H9 (cell line): ENCODE results near the gene TSPAN9. TPM values are rescaled to one million over a fixed set of nuclear protein-coding genes. Genes with fewer than 3 reads are reported as not detected.
A peak's percentile ranks its signal among the peaks of the same experiment; 100 is the strongest.

Experiments used
- DNase-seq: peaks from one replicate; pipeline ENCODE4 v3.0.0-alpha.2; 2017
- H2AFZ ChIP-seq: one replicate; pipeline ENCODE4 v1.6.1; 2013; ENCODE audit warnings: mild to moderate bottlenecking, low read length, control low read depth, moderate library complexity
- H2AK5ac ChIP-seq: 2 replicates; pipeline ENCODE4 v1.6.1; 2013; ENCODE audit warnings: low read length, control low read depth, mixed read lengths; ENCODE audit not compliant: insufficient read length
- H2BK120ac ChIP-seq: one replicate; pipeline ENCODE4 v1.6.1; 2013; ENCODE audit warnings: low read depth, mild to moderate bottlenecking, low read length, control low read depth, inconsistent platforms; ENCODE audit not compliant: poor library complexity, severe bottlenecking
- H2BK12ac ChIP-seq: 2 replicates; pipeline ENCODE4 v1.6.1; 2013; ENCODE audit warnings: low read length, control low read depth, mixed read lengths, low read depth; ENCODE audit not compliant: insufficient read length
- H2BK15ac ChIP-seq: 2 replicates; pipeline ENCODE4 v1.6.1; 2013; ENCODE audit warnings: low read depth, low read length, control low read depth
- H2BK20ac ChIP-seq: one replicate; pipeline ENCODE4 v1.6.1; 2013; ENCODE audit warnings: low read depth, mild to moderate bottlenecking, low read length, control low read depth, inconsistent platforms; ENCODE audit not compliant: poor library complexity, severe bottlenecking
- H2BK5ac ChIP-seq: 2 replicates; pipeline ENCODE4 v1.6.1; 2013; ENCODE audit warnings: low read length, control low read depth, mixed read lengths; ENCODE audit not compliant: insufficient read length
- H3K14ac ChIP-seq: 2 replicates; pipeline ENCODE4 v1.6.1; 2013; ENCODE audit warnings: low read length, control low read depth; ENCODE audit not compliant: insufficient read depth
- H3K18ac ChIP-seq: 2 replicates; pipeline ENCODE4 v1.6.1; 2013; ENCODE audit warnings: low read depth, mild to moderate bottlenecking, mixed read lengths, low read length, control low read depth; ENCODE audit not compliant: insufficient read length
- H3K23ac ChIP-seq: 2 replicates; pipeline ENCODE4 v1.6.1; 2013; ENCODE audit warnings: low read length, control low read depth, mixed read lengths, low read depth; ENCODE audit not compliant: insufficient read length
- H3K23me2 ChIP-seq: 2 replicates; pipeline ENCODE4 v1.6.1; 2013; ENCODE audit warnings: low read depth, mild to moderate bottlenecking, mixed read lengths, low read length, control low read depth; ENCODE audit not compliant: insufficient read length, poor library complexity, severe bottlenecking
- H3K27ac ChIP-seq: 2 replicates; pipeline ENCODE4 v1.5.1; 2013; ENCODE audit warnings: low read length, control low read depth, mixed read lengths, low read depth; ENCODE audit not compliant: insufficient read length
- H3K27me3 ChIP-seq: 2 replicates; pipeline ENCODE4 v1.6.1; 2013; ENCODE audit warnings: low read length, control low read depth, inconsistent platforms; ENCODE audit not compliant: insufficient read depth
- H3K4ac ChIP-seq: 2 replicates; pipeline ENCODE4 v1.6.1; 2013; ENCODE audit warnings: low read depth, mild to moderate bottlenecking, control low read depth, inconsistent platforms, low read length, moderate library complexity
- H3K4me1 ChIP-seq: 2 replicates; pipeline ENCODE4 v1.6.1; 2013; ENCODE audit warnings: low read length, control low read depth, inconsistent platforms; ENCODE audit not compliant: insufficient read depth
- H3K4me2 ChIP-seq: 2 replicates; pipeline ENCODE4 v1.6.1; 2013; ENCODE audit warnings: low read length, control low read depth, mixed read lengths; ENCODE audit not compliant: insufficient read length, insufficient read depth
- H3K56ac ChIP-seq: 2 replicates; pipeline ENCODE4 v1.6.1; 2013; ENCODE audit warnings: low read depth, mild to moderate bottlenecking, mixed read lengths, low read length, control low read depth; ENCODE audit not compliant: insufficient read length
- H3K79me1 ChIP-seq: 2 replicates; pipeline ENCODE4 v1.6.1; 2013; ENCODE audit warnings: low read depth, mild to moderate bottlenecking, moderate library complexity, low read length, control low read depth, inconsistent platforms; ENCODE audit not compliant: insufficient read depth, poor library complexity, severe bottlenecking
- H3K79me2 ChIP-seq: 2 replicates; pipeline ENCODE4 v1.6.1; 2013; ENCODE audit warnings: low read length, control low read depth, inconsistent platforms; ENCODE audit not compliant: insufficient read depth
- H3K9ac ChIP-seq: 2 replicates; pipeline ENCODE4 v1.6.1; 2013; ENCODE audit warnings: low read length, control low read depth, mixed read lengths; ENCODE audit not compliant: insufficient read length; ENCODE audit errors: extremely low read depth
- H3K9me3 ChIP-seq: one replicate; pipeline ENCODE4 v1.6.1; 2013; ENCODE audit warnings: low read depth, low read length, inconsistent platforms; ENCODE audit not compliant: control insufficient read depth
- H3T11ph ChIP-seq: one replicate; pipeline ENCODE4 v1.6.1; 2013; ENCODE audit warnings: mild to moderate bottlenecking, low read length, control low read depth, inconsistent platforms
- H4K20me1 ChIP-seq: one replicate; pipeline ENCODE4 v1.6.1; 2013; ENCODE audit not compliant: control insufficient read depth, insufficient read length, insufficient read depth
- H4K5ac ChIP-seq: 2 replicates; pipeline ENCODE4 v1.6.1; 2013; ENCODE audit warnings: low read depth, mild to moderate bottlenecking, mixed read lengths, low read length, control low read depth; ENCODE audit not compliant: insufficient read length
- H4K8ac ChIP-seq: replicated peaks from 2 replicates; pipeline ENCODE4 v1.6.1; 2013; ENCODE audit warnings: low read length, control low read depth, mixed read lengths, low read depth; ENCODE audit not compliant: insufficient read length
- H4K91ac ChIP-seq: 2 replicates; pipeline ENCODE4 v1.6.1; 2013; ENCODE audit warnings: low read depth, mild to moderate bottlenecking, moderate library complexity, mixed read lengths, low read length, control low read depth; ENCODE audit not compliant: insufficient read length
- H3K27ac Mint-ChIP-seq, 3 experiments: 2 replicates in 2 of 3; 3 replicates in 1 of 3; pipeline ENCODE4 v1.8.0; 2020 to 2021; ENCODE audit warnings: mixed read lengths in 3 of 3, mild to moderate bottlenecking in 1 of 3, moderate library complexity in 1 of 3
- H3K27me3 Mint-ChIP-seq: 2 replicates; pipeline ENCODE4 v1.8.0; 2021; ENCODE audit warnings: low read depth, mild to moderate bottlenecking, moderate library complexity, mixed read lengths
- H3K36me3 Mint-ChIP-seq, 3 experiments: 2 replicates in 2 of 3; 3 replicates in 1 of 3; pipeline ENCODE4 v1.8.0; 2020 to 2021; ENCODE audit warnings: low read depth in 3 of 3, mixed read lengths in 3 of 3; ENCODE audit not compliant: insufficient read depth in 1 of 3
- H3K4me1 Mint-ChIP-seq, 2 experiments: 2 replicates each; pipeline ENCODE4 v1.8.0; 2020; ENCODE audit warnings: mixed read lengths in 2 of 2
- H3K4me3 Mint-ChIP-seq, 2 experiments: 2 replicates in 1 of 2; 3 replicates in 1 of 2; pipeline ENCODE4 v1.8.0; 2020 to 2021; ENCODE audit warnings: mild to moderate bottlenecking in 2 of 2, mixed read lengths in 2 of 2, moderate library complexity in 1 of 2
- H3K9me3 Mint-ChIP-seq, 2 experiments: 2 replicates in 1 of 2; 3 replicates in 1 of 2; pipeline ENCODE4 v1.8.0; 2020; ENCODE audit warnings: mild to moderate bottlenecking in 2 of 2, mixed read lengths in 2 of 2, moderate library complexity in 1 of 2
- CTCF ChIP-seq: fragments of 200-600 bp; sonication (generic); conservative IDR thresholded peaks from 3 replicates; pipeline ENCODE4 v1.8.0; 2021; ENCODE audit warnings: antibody characterized with exemption, mild to moderate bottlenecking
- WGBS: extraction: QIAGEN DNeasy Blood & Tissue Kit; methylation state at CpG from one replicate; pipeline ENCODE4 v1.1.7; 2013; ENCODE audit warnings: missing lambda C conversion rate, low lambda C conversion rate, mixed read lengths; ENCODE audit not compliant: insufficient read length; ENCODE audit errors: extremely low coverage; 5-methylcytosine and 5-hydroxymethylcytosine counted together
- total RNA-seq: library from RNA; stranded (reverse); gene quantifications from 2 replicates; pipeline ENCODE4 v1.2.1, GENCODE V29; 2021

TSPAN9 gene
- total RNA-seq, 1 experiment from 2014 or later: 19.0 TPM

GRCh38 chr12:3175238-3175637 is 98.1 kb downstream of the TSPAN9 start:
- no peak overlapping the region for H4K91ac ChIP-seq
- no peak overlapping the region for H3K56ac ChIP-seq
- H3K9ac ChIP-seq: no peak overlapping the region
- no peak overlapping the region for H3K4ac ChIP-seq
- H3K4me1 ChIP-seq: peaks cover 9% of the 10 kb centered on the region; the same call in 1 of the 2 replicates
- no peak overlapping the region for H2BK20ac ChIP-seq
- H3K4me1 Mint-ChIP-seq: peaks cover 40 to 54% of the 10 kb centered on the region in 2 experiments
- peak overlapping the region; percentile 70; the same call in 1 of the 2 replicates for H3K14ac ChIP-seq
- no peak overlapping the region for H4K8ac ChIP-seq
- H2BK15ac ChIP-seq: no peak overlapping the region
- H2BK5ac ChIP-seq: no peak overlapping the region
- no peak for TF ChIP-seq CTCF
- no peaks in the 10 kb centered on the region for H3K79me2 ChIP-seq
- no peak overlapping the region for H3K4me3 Mint-ChIP-seq
- H3K9me3 ChIP-seq: no peaks in the 10 kb centered on the region
- no peak overlapping the region for H3K27ac ChIP-seq
- peak overlapping the region in 2 of 3 experiments; percentile 32 to 82; a peak in 2 of 7 replicates for H3K27ac Mint-ChIP-seq
- H2BK12ac ChIP-seq: no peak overlapping the region
- no peak overlapping the region for H3K4me2 ChIP-seq
- no peak overlapping the region for H3T11ph ChIP-seq
- no peak for DNase-seq
- no peaks in the 10 kb centered on the region for H3K36me3 Mint-ChIP-seq
- no CpG with 5 or more reads among the region's 10 CpGs for WGBS
- H2BK120ac ChIP-seq: no peak overlapping the region
- H2AFZ ChIP-seq: no peak overlapping the region
- H2AK5ac ChIP-seq: no peak overlapping the region
- H3K27me3 ChIP-seq: no peaks in the 10 kb centered on the region
- no peak overlapping the region for H3K23ac ChIP-seq
- no peak overlapping the region for H3K18ac ChIP-seq
- no peaks in the 10 kb centered on the region for H3K79me1 ChIP-seq
- H3K27me3 Mint-ChIP-seq: no peaks in the 10 kb centered on the region
- peaks cover 7% of the 10 kb centered on the region for H3K23me2 ChIP-seq
- no peaks in the 10 kb centered on the region for H4K20me1 ChIP-seq
- no peak overlapping the region for H4K5ac ChIP-seq
- no peaks in the 10 kb centered on the region for H3K9me3 Mint-ChIP-seq
